ENCODE measurements around the gene GPRC5D.

Gene GPRC5D

GRCh38 chr12:12952036-12952435, at the start of gene GPRC5D:
Gene GPRC5D, minus strand, starts transcription at chr12:12952170. Its CDS starts 1,786 bp downstream, at chr12:12950384.
- DNase-seq (ENCODE audit: low read depth in 2 of 2) = no peak

- no peak for DNase-seq (ENCODE audit: low read depth in 2 of 2)
Measured at GRCh38 chr12:13001775-13002040, 49.7 kb upstream of the GPRC5D start.

- DNase-seq (ENCODE audit: low read depth in 2 of 2) = no peak
Measured at GRCh38 chr12:13000925-13001774, 49.2 kb upstream of the GPRC5D start.

- DNase-seq (ENCODE audit: low read depth in 2 of 2) = no peak
Measured at GRCh38 chr12:13000616-13000924, 48.6 kb upstream of the GPRC5D start.

GRCh38 chr12:12999959-13000615, 48.1 kb upstream of the GPRC5D start, which contains the start of gene HEBP1:
Gene HEBP1, minus strand, starts transcription at chr12:13000265. Its CDS starts 151 bp downstream, at chr12:13000114.
- DNase-seq (ENCODE audit: low read depth in 2 of 2) = peak; percentile 94 to 96

- no peak for DNase-seq (ENCODE audit: low read depth in 2 of 2)
Measured at GRCh38 chr12:12999271-12999958, 47.4 kb upstream of the GPRC5D start.

GRCh38 chr12:12998248-12998647, 46.3 kb upstream of the GPRC5D start:
- DNase-seq (ENCODE audit: low read depth in 2 of 2) = no peak

GRCh38 chr12:12997734-12998133, 45.8 kb upstream of the GPRC5D start:
- DNase-seq (ENCODE audit: low read depth in 2 of 2) = no peak

- no peak for DNase-seq (ENCODE audit: low read depth in 2 of 2)
Measured at GRCh38 chr12:12997156-12997555, 45.2 kb upstream of the GPRC5D start.

GRCh38 chr12:12996209-12996608, 44.2 kb upstream of the GPRC5D start:
- no peak for DNase-seq (ENCODE audit: low read depth in 2 of 2)

GRCh38 chr12:12995088-12995487, 43.1 kb upstream of the GPRC5D start:
- no peak for DNase-seq (ENCODE audit: low read depth in 2 of 2)

GRCh38 chr12:12993367-12993766, 41.4 kb upstream of the GPRC5D start:
- no peak for DNase-seq (ENCODE audit: low read depth in 2 of 2)

GRCh38 chr12:12992418-12993130, 40.6 kb upstream of the GPRC5D start:
- no peak for DNase-seq (ENCODE audit: low read depth in 2 of 2)

- DNase-seq (ENCODE audit: low read depth in 2 of 2) = no peak
Measured at GRCh38 chr12:12990700-12991468, 38.9 kb upstream of the GPRC5D start.

- no peak for DNase-seq (ENCODE audit: low read depth in 2 of 2)
Measured at GRCh38 chr12:12987421-12987820, 35.5 kb upstream of the GPRC5D start.

GRCh38 chr12:12986775-12987331, 34.9 kb upstream of the GPRC5D start:
- no peak for DNase-seq (ENCODE audit: low read depth in 2 of 2)

GRCh38 chr12:12985817-12986408, 33.9 kb upstream of the GPRC5D start:
- DNase-seq (ENCODE audit: low read depth in 2 of 2) = no peak

GRCh38 chr12:12984149-12984548, 32.2 kb upstream of the GPRC5D start:
- no peak for DNase-seq (ENCODE audit: low read depth in 2 of 2)

GRCh38 chr12:12983420-12984035, 31.6 kb upstream of the GPRC5D start:
- DNase-seq (ENCODE audit: low read depth in 2 of 2) = no peak

- no peak for DNase-seq (ENCODE audit: low read depth in 2 of 2)
Measured at GRCh38 chr12:12982331-12982730, 30.4 kb upstream of the GPRC5D start.

Measured in stimulated activated CD8-positive, alpha-beta memory T cell treated with anti-CD3 and anti-CD28 coated beads, Interleukin-2, amount 100 ng/mL, for 1 hour (primary cell).